ENCODE measurements around the gene KANTR.
"Not testable (repeated sequence)": the region's sequence is repeated elsewhere in the genome, so short reads cannot be mapped to it uniquely, and the experiment has no call there.

Gene KANTR

DNA sequence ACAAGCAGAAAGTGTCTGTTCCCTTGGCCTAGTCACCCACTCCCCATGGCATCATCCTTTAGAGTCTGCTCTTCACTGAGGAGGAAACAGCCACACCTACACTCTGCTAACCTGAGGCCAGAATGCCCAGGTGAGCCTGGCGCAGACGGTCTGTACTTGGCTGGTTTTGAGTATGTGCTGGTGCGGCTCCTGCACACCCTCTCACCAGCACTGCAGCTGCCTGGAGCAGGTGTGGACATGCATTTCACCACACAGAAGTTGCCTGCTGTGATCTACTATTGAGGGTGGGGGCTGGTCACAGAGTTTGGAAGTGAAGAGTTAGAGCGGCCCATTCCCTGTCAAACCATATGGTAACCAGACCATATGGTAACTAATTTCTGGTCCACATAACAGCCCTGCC, 39.5 kb downstream of the KANTR start:
- no peak for DNase-seq

- DNase-seq, result no peak
Observed at GRCh38 chrX:53135581-53135980, 41.6 kb downstream of the KANTR start.

DNA sequence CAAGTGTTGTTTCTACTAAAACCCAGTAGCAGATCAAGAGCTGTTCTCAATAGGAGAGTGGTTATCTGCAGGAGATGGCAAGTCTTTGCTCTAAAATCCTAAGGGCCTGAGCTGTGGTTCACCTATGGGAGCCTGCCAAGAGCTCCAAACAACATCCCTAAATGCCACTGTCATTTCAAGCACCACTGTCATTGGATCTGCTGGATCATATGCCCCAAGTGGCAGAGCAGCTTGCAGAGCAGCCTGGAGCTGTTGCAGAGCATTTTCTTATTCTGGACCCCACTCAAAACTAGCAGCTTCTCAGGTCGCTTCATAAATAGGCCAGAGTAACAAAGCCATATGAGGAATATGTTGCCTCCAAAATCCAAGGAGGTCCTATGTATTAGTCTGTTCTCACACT, 59.6 kb downstream of the KANTR start:
- DNase-seq, result no peak

- no peak for DNase-seq
Observed at GRCh38 chrX:53155512-53156206, 61.7 kb downstream of the KANTR start.

- no peak for DNase-seq
Observed at GRCh38 chrX:53156207-53156596, 62.3 kb downstream of the KANTR start.

- DNase-seq, result no peak
Observed at GRCh38 chrX:53159184-53159583, 65.2 kb downstream of the KANTR start.

DNA sequence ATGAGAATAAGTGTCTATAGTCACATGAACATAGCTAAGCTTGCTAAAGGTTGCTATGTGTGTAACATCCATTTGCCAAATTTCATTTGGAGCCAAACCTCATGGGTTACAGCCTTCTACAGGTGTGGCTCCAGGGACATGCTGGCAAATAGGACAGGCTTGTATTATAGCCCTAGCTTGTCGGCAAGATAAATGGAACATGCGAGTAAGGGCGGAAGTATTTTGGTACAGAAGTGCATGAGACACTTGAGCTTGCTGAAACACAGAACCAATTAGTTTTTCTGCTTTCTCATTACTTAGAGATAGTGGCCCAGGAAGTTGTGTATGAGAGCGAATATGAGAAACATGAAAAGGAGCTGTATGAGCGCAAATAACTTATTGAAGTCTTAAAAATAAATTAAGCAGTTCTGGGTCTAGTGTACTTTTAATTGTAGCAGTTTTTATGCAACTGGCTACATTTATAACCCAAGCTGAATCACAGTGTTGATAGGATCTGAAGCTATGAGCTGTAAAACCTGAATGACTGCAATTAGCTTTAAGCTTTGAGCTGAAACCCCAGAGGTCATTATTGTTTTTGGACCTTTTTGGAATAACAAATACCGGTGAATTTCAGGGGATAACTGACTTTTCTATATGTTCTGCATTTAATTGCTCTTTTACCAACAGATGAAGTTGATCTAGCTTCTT, 66.5 kb downstream of the KANTR start:
- no peak for DNase-seq

GRCh38 chrX:53163436-53163835, 69.5 kb downstream of the KANTR start:
- no peak for DNase-seq

GRCh38 chrX:53164566-53164965, 70.6 kb downstream of the KANTR start:
- not testable (repeated sequence) for DNase-seq

- no peak for DNase-seq
Observed at GRCh38 chrX:53166103-53166502, 72.2 kb downstream of the KANTR start.

DNA sequence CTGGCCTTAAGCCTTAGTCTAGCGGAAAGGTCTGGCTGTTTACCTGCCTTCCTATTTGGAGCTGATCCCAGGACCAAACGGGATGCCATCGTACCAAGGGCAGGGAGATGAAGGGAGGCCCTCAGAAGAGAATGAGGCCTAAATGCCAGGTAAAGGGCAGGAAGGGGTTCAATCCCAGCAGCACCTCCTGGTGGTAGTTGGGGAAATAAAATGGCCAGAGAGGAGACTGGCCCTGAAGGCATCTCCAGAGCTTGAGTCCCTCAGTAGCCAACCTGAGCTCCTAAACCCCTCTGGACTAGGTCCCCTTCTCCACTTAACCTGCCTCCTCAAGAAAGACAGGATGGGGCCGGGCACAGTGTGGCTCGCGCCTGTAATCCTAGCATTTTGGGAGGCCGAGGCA, 77.4 kb downstream of the KANTR start:
- DNase-seq, result no peak

Measured in HCEC 1CT (cell line).